T-cell (primary cell): ENCODE measurements around the gene ROR2. TPM values are rescaled to one million over a fixed set of nuclear protein-coding genes. Genes with fewer than 3 reads are reported as not detected.

Experiments used
- ATAC-seq, 4 experiments: fragments of 200-7000 bp in 3 of 4; fragments of 150-1000 bp in 1 of 4; cut with Tn5 transposase; replicated peaks in 1 of 4; 1 replicate in 3 of 4; 2 replicates in 1 of 4; pipeline ENCODE4 v1.10.0; 2021; ENCODE audit warnings: moderate library complexity in 3 of 4, mild to moderate bottlenecking in 2 of 4, moderate number of reproducible peaks in 1 of 4
- CTCF ChIA-PET, 2 donors: fragments of 300-600 bp; sonication (Branson Sonifier 250); formaldehyde crosslinking; loops; one replicate each; lab custom pipeline; 2022; ENCODE audit warnings: antibody characterized with exemption in 2 of 2; lab: Charles Lee
- POLR2A ChIA-PET, 2 donors: fragments of 300-600 bp; sonication (Branson Sonifier 250); formaldehyde crosslinking; loops; one replicate each; lab custom pipeline; 2022; ENCODE audit warnings: antibody characterized with exemption in 2 of 2; lab: Charles Lee
- DNase-seq, 35 experiments: peaks; one replicate each; pipeline versions ENCODE4 v3.0.0 to v3.0.0-alpha.2; 2013 to 2023
- H3K27ac ChIP-seq: one replicate; pipeline ENCODE4 v1.5.1; 2013; ENCODE audit warnings: low read length
- H3K27me3 ChIP-seq, 2 experiments: replicated peaks in 1 of 2; 1 replicate in 1 of 2; 2 replicates in 1 of 2; pipeline versions ENCODE4 v1.6.1 to v1.7.0; 2013; ENCODE audit warnings: low read length in 1 of 2, mixed read lengths in 1 of 2; ENCODE audit not compliant: control insufficient read depth in 2 of 2, insufficient read depth in 2 of 2; ENCODE audit errors: extremely low read depth in 1 of 2
- H3K36me3 ChIP-seq, 2 donors: 1 replicate in 1 of 2; 2 replicates in 1 of 2; pipeline versions ENCODE4 v1.6.1 to v1.7.0; 2013; ENCODE audit warnings: low read length in 1 of 2; ENCODE audit not compliant: control insufficient read depth in 2 of 2, insufficient read depth in 1 of 2; ENCODE audit errors: extremely low read depth in 1 of 2
- H3K4me1 ChIP-seq, 2 experiments: 1 replicate in 1 of 2; 2 replicates in 1 of 2; pipeline versions ENCODE4 v1.6.1 to v1.7.0; 2013; ENCODE audit warnings: low read length in 2 of 2, mixed read lengths in 1 of 2; ENCODE audit not compliant: insufficient read depth in 2 of 2, control insufficient read depth in 1 of 2; ENCODE audit errors: extremely low read depth in 1 of 2
- H3K4me3 ChIP-seq, 2 donors: 1 replicate in 1 of 2; 2 replicates in 1 of 2; pipeline versions ENCODE4 v1.5.1 to v1.7.0; 2013; ENCODE audit warnings: mild to moderate bottlenecking in 2 of 2, low read length in 1 of 2, moderate library complexity in 1 of 2; ENCODE audit not compliant: control insufficient read depth in 1 of 2; ENCODE audit errors: extremely low read depth in 1 of 2
- H3K9me3 ChIP-seq: 2 replicates; pipeline ENCODE4 v1.7.0; 2013
- H3K27ac Mint-ChIP-seq, 2 donors: one replicate each; pipeline ENCODE4 v1.8.0; 2020 to 2021; ENCODE audit warnings: mild to moderate bottlenecking in 2 of 2, mixed read lengths in 2 of 2
- H3K27me3 Mint-ChIP-seq, 2 donors: one replicate each; pipeline ENCODE4 v1.8.0; 2021 to 2022; ENCODE audit warnings: mixed read lengths in 2 of 2
- H3K36me3 Mint-ChIP-seq: one replicate; pipeline ENCODE4 v1.8.0; 2021; ENCODE audit warnings: mixed read lengths
- H3K4me1 Mint-ChIP-seq, 3 donors: one replicate each; pipeline ENCODE4 v1.8.0; 2020 to 2022; ENCODE audit warnings: mixed read lengths in 3 of 3, mild to moderate bottlenecking in 1 of 3
- H3K4me3 Mint-ChIP-seq, 3 donors: one replicate each; pipeline ENCODE4 v1.8.0; 2020 to 2022; ENCODE audit warnings: mild to moderate bottlenecking in 3 of 3, mixed read lengths in 3 of 3, moderate library complexity in 3 of 3
- H3K9me3 Mint-ChIP-seq, 3 donors: one replicate each; pipeline ENCODE4 v1.8.0; 2020 to 2022; ENCODE audit warnings: mixed read lengths in 3 of 3
- WGBS: methylation state at CpG from one replicate; pipeline ENCODE4 v1.1.5; 2013; ENCODE audit warnings: missing lambda C conversion rate; ENCODE audit not compliant: insufficient coverage; 5-methylcytosine and 5-hydroxymethylcytosine counted together
- total RNA-seq, 35 experiments: library from RNA in 6 of 35; stranded (reverse) in 6 of 35; fragments of 120-200 nt in 1 of 35; gene quantifications; one replicate each; pipeline versions ENCODE4 v1.2.1 to v1.2.4 and lab custom pipeline; 2013 to 2026

ROR2 gene
- total RNA-seq, 5 donors from 2014 or later (not counting 1 experiment from before 2014, with no cell fraction given), result 0.07 to 0.28 (median 0.15) TPM; not detected in 1

DNA sequence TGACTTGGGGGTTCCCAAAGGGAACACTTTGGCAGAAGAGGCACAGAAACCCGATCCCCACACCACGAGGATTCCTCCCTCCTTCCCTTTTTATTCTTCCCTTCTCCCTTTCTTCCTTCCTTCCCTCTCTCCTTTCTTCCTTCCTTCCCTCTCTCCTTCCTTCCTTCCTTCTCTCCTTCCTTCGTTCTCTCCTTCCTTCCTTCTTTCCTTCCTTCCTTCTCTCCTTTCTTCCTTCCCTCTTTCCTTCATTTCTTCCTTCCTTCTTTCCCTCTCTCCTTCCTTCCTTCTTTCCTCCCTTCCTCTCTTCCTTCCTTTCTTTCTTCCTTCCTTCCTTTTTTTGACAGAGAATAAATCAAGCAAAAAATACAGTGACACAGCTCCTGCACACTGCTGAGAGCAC is 358.4 kb downstream of the ROR2 start:
- no peaks in the 10 kb centered on the region for H3K4me1 ChIP-seq
- WGBS, result 55% methylated on average over 3 of the region's 3 CpGs
- Mint-ChIP-seq H3K27ac (no peak overlapping the region), H3K4me1 (no peaks in the 10 kb centered on the region), H3K4me3 (no peak overlapping the region), H3K9me3 (no peaks in the 10 kb centered on the region), H3K36me3 (no peaks in the 10 kb centered on the region), H3K27me3 (peaks cover 7 to 11% of the 10 kb centered on the region in 2 donors)
- CTCF ChIA-PET, result no interaction called here
- no peaks in the 10 kb centered on the region for H3K36me3 ChIP-seq
- POLR2A ChIA-PET, result no interaction called here
- no peak overlapping the region for H3K27ac ChIP-seq
- H3K27me3 ChIP-seq, result peaks cover 0 to 11% of the 10 kb centered on the region in 2 experiments
- H3K9me3 ChIP-seq, result no peaks in the 10 kb centered on the region
- no peak overlapping the region for H3K4me3 ChIP-seq
- no peak for ATAC-seq
- DNase-seq, result no peak

DNA sequence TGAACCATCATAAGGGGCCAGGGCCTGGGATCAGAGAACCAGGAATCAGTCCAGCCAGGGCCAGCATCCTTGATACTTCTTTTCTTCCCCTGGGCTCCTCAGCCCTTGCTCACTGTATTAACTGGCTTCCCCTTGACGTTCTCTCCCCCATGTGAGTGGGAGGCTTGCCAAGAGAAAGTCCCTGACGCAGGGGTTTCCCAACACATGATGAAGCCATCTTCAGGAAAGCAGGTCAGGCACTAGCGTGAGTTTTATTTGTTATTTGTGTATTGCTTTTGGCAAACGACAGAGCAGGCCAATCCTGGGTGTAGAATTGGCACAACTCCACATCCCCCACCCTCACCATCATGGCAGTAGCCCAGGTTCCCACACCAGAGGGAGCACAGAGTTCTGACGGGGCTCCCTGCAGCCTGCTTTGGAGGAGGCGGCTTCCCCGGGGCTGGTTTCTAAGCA is 360.9 kb downstream of the ROR2 start:
- H3K4me1 Mint-ChIP-seq, result no peaks in the 10 kb centered on the region
- H3K4me3 ChIP-seq, result no peak overlapping the region
- H3K4me3 Mint-ChIP-seq, result no peak overlapping the region
- WGBS, result 80% methylated on average over 3 of the region's 7 CpGs
- H3K27me3 Mint-ChIP-seq, result peaks cover 5 to 7% of the 10 kb centered on the region in 2 donors
- H3K36me3 ChIP-seq, result no peaks in the 10 kb centered on the region
- ATAC-seq, result no peak
- no peak overlapping the region for H3K27ac ChIP-seq
- no peaks in the 10 kb centered on the region for H3K4me1 ChIP-seq
- ChIA-PET CTCF (no interaction called here), POLR2A (no interaction called here)
- H3K9me3 ChIP-seq, result no peaks in the 10 kb centered on the region
- H3K9me3 Mint-ChIP-seq, result no peaks in the 10 kb centered on the region
- no peak overlapping the region for H3K27ac Mint-ChIP-seq
- no peaks in the 10 kb centered on the region for H3K36me3 Mint-ChIP-seq
- peaks cover 0 to 16% of the 10 kb centered on the region in 2 experiments for H3K27me3 ChIP-seq
- no peak for DNase-seq

DNA sequence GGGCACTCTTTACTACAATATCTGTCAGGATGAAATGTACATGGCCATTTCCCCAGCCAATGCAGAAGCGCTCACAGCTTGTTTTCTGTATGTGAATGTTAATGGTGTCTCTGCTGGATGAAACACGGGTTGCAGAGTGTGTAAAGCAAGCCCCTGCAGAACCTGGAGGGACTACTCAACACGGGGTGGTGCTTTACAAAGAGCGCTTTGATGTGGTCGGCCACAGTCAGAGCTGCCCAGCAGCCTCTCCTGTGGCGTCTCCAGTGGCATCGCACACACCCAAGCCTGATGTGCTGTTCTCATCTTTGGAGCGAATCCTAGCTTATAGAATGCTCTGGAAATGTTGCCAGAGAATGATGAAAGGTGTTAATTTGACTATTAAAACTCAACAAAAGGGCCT is 363.7 kb downstream of the ROR2 start:
- Mint-ChIP-seq H3K4me3 (no peak overlapping the region), H3K4me1 (no peaks in the 10 kb centered on the region), H3K9me3 (no peaks in the 10 kb centered on the region), H3K36me3 (no peaks in the 10 kb centered on the region), H3K27ac (no peak overlapping the region), H3K27me3 (peaks cover 5 to 11% of the 10 kb centered on the region in 2 donors)
- ChIA-PET CTCF (no interaction called here), POLR2A (no interaction called here)
- peaks cover 0 to 18% of the 10 kb centered on the region in 2 experiments for H3K27me3 ChIP-seq
- WGBS, result 72% methylated on average over 7 of the region's 8 CpGs
- no peaks in the 10 kb centered on the region for H3K4me1 ChIP-seq
- DNase-seq (no peak), ATAC-seq (no peak)
- H3K4me3 ChIP-seq, result no peak overlapping the region
- H3K9me3 ChIP-seq, result no peaks in the 10 kb centered on the region
- no peaks in the 10 kb centered on the region for H3K36me3 ChIP-seq
- no peak overlapping the region for H3K27ac ChIP-seq

DNA sequence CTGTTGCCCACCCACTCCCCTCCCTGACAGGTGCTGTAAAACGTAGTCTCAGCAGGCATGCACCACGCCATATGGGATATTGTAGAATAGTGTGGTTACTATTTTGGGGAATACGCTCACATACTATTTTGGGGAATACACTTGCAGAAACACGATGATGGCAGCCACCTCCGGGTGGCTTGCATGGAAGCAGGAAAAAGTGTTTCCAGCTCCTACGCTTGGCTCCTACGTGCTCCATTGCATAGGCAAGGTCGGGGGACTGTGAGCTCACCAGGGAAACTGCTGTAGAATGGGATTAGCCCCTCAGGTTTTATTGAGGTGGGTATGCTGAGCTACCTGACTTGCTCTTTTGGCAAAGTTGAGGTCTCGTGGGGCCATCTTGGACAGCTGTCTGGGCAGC is 366.1 kb downstream of the ROR2 start:
- H3K36me3 ChIP-seq, result no peaks in the 10 kb centered on the region

DNA sequence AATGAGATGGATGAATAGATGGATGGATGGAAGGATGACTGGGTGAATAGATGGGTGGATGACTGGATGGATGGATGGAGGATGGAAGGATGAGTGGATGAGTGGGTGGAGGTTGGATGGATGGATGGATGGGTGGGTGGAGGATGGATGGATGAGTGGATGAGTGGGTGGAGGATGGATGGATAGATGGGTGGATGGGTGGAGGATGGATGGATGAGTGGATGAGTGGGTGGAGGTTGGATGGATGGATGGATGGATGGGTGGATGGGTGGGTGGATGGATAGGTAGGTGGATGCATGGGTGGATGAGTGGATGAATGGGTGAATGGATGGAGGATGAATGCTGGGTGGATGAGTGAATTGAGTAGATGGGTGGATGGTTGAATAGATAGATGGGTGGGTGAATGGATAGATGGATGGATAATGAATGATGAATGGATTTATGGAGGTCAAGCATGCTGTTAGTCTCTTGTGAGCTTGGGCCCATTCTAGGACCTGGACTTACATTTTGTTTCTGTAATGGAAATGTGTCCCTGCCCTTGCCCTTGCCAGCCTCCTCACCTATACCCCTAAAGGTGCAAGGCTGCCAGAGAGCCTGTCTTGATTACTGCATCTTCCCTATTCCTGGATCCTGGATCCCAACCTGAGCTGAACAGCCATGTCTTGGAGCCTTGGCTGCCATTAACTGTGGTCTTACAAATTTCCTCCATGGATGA is 366.7 kb downstream of the ROR2 start:
- H3K9me3 ChIP-seq, result no peaks in the 10 kb centered on the region
- peaks cover 0 to 14% of the 10 kb centered on the region in 2 experiments for H3K27me3 ChIP-seq
- no peak for ATAC-seq
- H3K27ac ChIP-seq, result no peak overlapping the region
- H3K36me3 ChIP-seq, result no peaks in the 10 kb centered on the region
- no peak overlapping the region for H3K27ac Mint-ChIP-seq
- H3K36me3 Mint-ChIP-seq, result no peaks in the 10 kb centered on the region
- H3K9me3 Mint-ChIP-seq, result no peaks in the 10 kb centered on the region
- H3K4me1 ChIP-seq, result no peaks in the 10 kb centered on the region
- no peak for DNase-seq
- peaks cover 8 to 9% of the 10 kb centered on the region in 2 donors for H3K27me3 Mint-ChIP-seq
- ChIA-PET CTCF (no interaction called here), POLR2A (no interaction called here)
- no peak overlapping the region for H3K4me3 Mint-ChIP-seq
- no peaks in the 10 kb centered on the region for H3K4me1 Mint-ChIP-seq
- no peak overlapping the region for H3K4me3 ChIP-seq

More for the DNA sequence above, 366.1 kb downstream of the ROR2 start:
- Mint-ChIP-seq H3K27ac (no peak overlapping the region), H3K9me3 (no peaks in the 10 kb centered on the region), H3K27me3 (peaks cover 9 to 11% of the 10 kb centered on the region in 2 donors), H3K36me3 (no peaks in the 10 kb centered on the region), H3K4me3 (no peak overlapping the region), H3K4me1 (no peaks in the 10 kb centered on the region)
- Histone ChIP-seq H3K27ac (no peak overlapping the region), H3K9me3 (no peaks in the 10 kb centered on the region), H3K27me3 (peaks cover 0 to 14% of the 10 kb centered on the region in 2 experiments), H3K4me1 (no peaks in the 10 kb centered on the region), H3K4me3 (no peak overlapping the region)
- DNase-seq (no peak), ATAC-seq (no peak)
- CTCF ChIA-PET, result no interaction called here
- POLR2A ChIA-PET, result no interaction called here
- 76% methylated on average over 7 of the region's 9 CpGs for WGBS

DNA sequence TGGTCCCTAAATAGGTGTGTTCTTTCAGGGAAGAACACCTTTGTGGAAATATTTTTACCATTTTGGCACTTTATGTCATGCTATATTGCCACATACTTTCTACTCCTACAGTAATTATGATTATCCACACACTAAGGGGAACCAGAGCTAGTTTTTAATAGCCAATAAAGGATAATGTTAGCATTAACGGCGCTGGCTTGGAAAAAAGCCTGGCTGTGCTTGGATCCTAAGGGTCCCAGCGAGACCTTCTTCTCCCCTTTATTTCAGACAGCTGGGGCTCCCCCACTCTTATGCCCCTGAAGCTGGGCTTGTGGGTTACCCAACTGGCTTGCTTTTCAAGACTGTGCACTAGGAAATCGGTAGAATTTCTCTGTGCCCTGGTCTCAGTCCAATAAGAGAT is 367.8 kb downstream of the ROR2 start:
- Mint-ChIP-seq H3K27me3 (peaks cover 8 to 9% of the 10 kb centered on the region in 2 donors), H3K4me1 (no peaks in the 10 kb centered on the region), H3K9me3 (no peaks in the 10 kb centered on the region), H3K36me3 (no peaks in the 10 kb centered on the region), H3K27ac (no peak overlapping the region), H3K4me3 (no peak overlapping the region)
- POLR2A ChIA-PET, result no interaction called here
- Histone ChIP-seq H3K9me3 (no peaks in the 10 kb centered on the region), H3K27me3 (peaks cover 0 to 14% of the 10 kb centered on the region in 2 experiments), H3K4me3 (no peak overlapping the region), H3K27ac (no peak overlapping the region), H3K4me1 (no peaks in the 10 kb centered on the region), H3K36me3 (no peaks in the 10 kb centered on the region)
- CTCF ChIA-PET, result no interaction called here
- 80% methylated on average over 1 of the region's 4 CpGs for WGBS
- no peak for ATAC-seq
- DNase-seq, result no peak
